KG1 (cell line): ENCODE data around the gene TMED1.
"Not testable (repeated sequence)": the region's sequence is repeated elsewhere in the genome, so short reads cannot be mapped to it uniquely, and the experiment has no call there.

ENCODE experiments used
- DNase-seq: peaks from one replicate; lab custom pipeline; 2025; lab: John Stamatoyannopoulos, UW

TMED1 gene, protein sequence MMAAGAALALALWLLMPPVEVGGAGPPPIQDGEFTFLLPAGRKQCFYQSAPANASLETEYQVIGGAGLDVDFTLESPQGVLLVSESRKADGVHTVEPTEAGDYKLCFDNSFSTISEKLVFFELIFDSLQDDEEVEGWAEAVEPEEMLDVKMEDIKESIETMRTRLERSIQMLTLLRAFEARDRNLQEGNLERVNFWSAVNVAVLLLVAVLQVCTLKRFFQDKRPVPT

DNA sequence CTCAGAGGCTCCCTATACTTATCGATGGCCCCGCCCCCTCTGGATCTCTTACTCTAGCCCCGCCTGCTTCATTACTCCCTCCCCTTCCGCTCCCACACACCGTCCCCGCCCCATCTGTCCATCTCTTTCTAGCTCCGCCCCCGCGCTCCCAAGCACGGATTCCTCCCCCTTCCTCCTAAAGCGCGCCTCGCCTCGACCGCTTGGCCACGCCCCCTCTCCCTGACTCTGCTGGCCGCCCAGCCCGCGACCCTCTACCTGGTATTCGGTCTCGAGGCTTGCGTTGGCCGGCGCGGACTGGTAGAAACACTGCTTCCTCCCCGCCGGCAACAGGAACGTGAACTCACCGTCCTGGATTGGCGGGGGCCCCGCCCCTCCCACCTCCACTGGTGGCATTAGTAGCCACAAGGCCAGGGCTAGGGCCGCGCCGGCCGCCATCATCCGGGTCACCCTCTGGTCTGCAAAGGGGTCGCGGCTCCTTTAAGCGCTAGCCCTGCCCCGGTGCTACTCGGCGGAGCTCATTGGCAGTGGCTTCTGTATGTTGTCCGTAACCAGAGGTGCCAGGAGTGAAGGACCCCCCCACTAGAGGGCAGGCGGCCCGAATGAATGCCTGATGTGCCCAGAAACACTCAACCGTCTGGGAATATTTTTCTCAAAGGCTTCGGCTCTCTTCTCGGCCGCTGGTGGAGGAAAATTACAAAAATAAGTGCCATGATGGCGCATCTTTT is at the start of gene TMED1:
TMED1 (minus strand) TSS at position 459 of the 725 bp plus-strand sequence; CDS start at position 438, 21 bp downstream.
- peak; percentile 96 for DNase-seq

DNA sequence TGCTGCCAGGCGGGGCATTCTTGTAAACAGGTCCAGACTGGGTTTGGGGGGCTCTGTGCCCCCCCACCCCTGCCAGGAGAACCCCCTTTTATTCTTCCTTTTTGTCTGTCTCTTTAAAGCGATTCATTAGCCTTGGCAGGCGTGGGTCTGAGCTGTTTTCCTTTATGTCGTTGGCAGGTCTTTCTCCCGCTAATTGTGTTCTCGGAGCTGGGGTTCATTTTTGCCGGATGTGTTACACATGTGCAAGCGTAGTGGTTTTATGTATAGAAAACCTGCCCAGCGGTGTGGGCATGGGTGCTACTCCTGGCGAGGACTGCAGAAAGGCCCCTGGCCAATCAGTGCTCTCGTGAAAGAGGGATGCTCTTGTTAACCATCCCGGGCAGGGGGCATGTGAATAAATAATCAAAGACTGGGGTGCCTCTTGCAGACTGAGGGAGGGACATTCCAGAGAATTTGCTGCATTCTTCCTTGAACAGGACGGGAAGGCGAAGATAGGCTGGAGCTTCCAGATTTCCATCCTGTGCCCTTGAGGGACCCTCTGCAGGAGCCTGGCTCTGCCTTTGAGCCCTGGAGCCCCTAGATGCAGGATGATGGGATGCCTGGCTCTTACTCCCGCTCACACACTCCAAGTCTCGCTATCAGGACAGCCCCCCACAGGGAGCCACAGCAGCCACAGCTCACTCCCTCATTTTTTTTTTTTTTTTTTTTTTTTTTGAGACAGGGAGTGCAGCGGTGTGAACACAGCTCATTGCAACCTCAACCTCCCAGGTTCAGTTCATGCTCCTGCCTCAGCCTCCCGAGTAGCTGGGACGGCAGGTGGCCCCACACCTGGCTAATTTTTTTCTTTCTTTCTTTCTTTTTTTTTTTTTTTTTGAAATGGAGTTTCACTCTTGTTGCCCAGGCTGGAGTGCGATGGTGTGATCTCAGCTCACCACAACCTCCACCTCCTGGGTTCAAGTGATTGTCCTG is 49.5 kb upstream of the TMED1 start:
- no peak for DNase-seq

DNA sequence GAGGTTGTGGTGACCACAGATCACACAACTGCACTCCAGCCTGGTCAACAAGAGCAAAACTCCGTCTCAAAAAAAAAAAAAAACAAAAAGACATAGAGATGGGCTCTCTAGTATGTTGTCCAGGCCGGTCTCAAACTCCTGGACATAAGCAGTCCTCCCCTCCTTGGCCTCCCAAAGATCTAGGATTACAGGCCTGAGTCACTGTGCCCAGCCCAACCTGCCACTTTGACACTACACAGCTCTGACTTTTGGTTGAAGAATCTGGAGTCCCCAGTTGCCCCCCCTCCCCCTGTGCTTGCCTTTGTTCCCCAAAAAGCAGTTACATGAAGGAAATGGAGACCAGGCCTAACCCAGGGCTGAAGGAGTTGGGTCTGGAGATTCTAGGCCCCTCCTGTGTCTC is 48.3 kb upstream of the TMED1 start:
- DNase-seq, result no peak

DNA sequence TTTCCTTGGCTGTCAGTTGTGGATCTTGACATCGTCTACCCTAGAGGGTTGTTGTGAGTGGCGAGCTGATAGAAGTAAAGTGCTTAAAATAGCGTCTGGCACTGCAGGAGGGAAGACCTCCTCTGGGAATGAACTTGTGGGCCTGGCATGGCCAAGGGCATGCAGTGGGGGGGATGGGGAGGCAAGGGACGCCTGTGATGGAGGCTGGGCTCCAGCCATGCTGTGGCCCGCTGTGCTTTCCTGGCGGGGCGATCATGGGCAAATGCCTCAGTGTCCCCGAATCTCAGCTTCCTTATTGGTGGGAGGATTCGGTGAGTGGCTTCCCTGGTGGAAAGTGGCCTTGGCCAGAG is 46.1 kb upstream of the TMED1 start:
- no peak for DNase-seq

DNA sequence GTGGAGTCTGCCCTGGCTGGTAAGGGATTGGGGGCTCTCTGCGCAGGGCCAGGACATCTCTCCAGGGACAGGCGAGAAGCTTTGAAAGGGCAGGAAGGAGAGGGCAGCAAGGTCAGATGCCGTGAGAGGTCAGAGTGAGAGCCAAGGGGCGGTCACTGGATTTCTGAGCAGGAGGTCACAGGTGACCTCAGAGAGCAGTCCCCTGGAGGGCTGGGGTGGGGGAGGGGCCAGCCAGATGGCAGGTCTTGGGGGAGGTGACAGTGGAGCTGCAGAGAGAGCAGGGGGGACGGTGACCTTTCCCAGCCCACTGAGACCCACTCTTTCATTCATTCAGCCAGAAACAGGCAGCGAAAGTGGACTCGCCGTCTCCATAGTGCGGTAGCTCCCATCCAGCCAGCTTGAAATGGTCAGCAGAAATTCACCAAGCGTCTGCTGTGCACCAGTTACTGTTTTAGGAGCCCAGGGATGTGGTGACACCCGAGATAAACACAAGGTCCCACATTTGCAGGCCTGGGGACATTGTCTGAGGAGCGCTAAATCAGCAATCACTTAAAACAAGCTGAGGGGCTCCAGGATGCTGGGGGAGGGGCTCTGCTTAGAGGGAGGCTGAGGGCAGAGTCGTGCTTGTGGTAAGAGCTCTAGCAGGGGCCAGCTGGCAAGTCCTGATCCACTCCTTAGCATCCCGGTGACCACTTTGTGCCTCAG is 45.5 kb upstream of the TMED1 start:
- DNase-seq, result no peak

DNA sequence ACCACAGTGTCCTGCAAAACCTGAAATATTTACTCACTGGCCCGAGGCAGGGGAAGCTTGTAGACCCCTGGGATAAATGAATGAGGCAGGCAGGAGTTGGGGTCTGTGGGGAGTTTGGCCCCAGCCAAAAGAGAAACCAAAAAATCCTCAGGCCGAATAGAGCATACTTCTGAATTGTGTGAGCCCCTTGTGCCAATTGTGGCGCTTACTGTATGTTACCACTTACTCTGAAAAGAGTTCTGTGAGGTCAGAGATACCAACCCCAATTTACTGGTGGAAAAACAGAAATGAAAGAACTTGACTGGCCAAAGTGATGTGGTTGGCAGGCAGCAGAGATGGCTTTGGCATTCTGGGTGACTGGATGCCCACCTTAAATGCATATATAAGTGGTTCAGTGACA is 42.2 kb upstream of the TMED1 start:
- DNase-seq, result no peak

DNA sequence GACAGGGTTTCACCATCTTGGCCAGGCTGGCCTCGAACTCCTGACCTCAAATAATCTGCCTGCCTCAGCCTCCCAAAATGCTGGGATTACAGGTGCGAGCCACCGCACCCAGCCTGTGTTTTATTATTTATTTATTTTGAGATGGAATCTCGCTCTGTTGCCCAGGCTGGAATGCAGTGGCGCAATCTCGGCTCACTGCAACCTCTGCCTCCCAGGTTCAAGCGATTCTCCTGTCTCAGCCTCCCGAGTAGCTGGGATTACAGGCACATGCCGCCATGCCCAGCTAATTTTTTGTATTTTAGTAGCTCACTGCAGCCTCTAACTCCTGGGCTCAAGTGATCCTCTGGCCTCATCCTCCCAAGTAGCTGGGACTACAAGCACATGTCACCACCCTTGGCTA is 41.6 kb upstream of the TMED1 start:
- DNase-seq, result not testable (repeated sequence)

DNA sequence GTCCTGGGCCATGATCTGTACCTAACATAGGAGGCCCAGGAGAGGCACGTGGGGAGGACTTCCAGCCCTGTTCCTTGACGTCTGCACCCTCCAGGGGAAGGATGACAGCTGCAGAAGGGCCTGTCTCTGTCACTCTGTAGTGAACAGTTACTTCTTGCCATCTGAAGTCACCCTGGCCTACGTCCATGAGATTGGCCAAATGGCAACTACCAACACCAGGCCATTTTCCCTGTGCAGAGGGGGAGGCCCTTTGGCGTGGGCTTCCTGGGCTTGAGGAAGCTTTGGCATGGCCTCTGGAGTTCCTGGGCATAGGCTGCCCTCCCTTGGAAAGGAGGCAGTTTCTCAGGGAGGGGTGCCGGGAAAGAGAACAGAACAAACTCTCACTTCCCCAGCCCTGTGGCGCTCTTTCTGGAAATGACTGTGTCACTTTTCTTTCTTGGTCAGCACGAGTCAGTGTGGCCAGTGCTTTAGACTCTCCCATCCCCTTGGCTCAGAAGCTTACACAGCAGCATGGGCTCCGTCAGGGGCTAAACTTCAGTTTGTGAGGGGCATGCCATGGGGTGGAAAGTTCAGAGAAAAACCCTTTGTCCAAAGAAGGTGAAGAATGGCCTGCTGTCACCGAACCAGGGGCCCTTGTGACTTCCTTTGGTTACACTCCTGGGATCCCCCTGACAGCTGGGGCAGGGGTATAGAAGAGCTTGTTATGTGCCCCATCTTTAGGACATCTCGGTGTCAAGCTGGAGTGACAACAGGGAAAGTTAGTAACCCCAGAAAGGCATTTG is 40.6 kb upstream of the TMED1 start:
- DNase-seq, result no peak

DNA sequence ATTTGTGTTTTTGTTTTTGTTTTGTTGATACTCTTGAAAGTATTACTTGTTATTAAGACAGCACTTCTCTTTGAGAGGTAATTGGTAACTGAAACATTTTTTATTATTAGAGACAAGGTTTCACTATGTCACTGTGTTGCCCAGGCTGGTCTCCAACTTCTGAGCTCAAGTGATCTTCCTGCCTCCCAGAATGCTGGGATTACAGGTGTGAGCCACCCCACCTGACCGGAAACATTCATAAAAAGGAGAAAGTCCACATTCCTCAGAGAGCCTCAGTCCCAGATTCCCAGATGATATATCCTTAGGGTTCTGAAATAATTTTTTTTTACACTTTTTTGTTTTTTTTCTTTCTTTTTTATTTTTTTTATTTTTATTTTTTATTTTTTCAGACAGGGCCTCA is 38.0 kb upstream of the TMED1 start:
- no peak for DNase-seq

DNA sequence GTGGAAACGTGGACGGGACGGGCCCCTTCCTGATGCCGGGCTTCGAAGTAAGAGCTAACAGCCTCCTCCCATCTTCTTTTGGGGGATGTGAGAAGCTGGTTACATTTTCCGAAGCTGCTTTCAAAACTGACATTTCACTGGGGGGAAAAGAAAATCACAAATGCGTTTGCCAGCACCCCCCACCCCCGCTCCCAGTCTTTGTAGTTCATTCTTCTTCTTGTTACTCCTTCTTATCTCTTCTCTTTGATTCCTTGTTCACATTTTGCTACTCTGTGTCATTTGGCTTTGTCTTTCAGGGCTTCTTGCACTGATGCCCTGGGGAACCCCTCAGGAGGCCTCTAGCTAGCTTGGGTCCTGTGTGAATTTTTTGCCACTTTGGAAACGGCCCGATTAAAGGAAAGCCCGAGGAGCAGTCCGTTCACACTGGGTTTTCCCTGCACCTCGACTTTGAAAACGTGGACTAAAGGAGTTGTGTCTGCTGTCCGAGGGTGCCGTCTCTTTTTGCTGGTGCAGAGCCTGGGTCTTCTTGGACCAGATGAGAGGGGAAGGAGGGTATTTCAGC is 36.6 kb upstream of the TMED1 start:
- DNase-seq, result no peak

DNA sequence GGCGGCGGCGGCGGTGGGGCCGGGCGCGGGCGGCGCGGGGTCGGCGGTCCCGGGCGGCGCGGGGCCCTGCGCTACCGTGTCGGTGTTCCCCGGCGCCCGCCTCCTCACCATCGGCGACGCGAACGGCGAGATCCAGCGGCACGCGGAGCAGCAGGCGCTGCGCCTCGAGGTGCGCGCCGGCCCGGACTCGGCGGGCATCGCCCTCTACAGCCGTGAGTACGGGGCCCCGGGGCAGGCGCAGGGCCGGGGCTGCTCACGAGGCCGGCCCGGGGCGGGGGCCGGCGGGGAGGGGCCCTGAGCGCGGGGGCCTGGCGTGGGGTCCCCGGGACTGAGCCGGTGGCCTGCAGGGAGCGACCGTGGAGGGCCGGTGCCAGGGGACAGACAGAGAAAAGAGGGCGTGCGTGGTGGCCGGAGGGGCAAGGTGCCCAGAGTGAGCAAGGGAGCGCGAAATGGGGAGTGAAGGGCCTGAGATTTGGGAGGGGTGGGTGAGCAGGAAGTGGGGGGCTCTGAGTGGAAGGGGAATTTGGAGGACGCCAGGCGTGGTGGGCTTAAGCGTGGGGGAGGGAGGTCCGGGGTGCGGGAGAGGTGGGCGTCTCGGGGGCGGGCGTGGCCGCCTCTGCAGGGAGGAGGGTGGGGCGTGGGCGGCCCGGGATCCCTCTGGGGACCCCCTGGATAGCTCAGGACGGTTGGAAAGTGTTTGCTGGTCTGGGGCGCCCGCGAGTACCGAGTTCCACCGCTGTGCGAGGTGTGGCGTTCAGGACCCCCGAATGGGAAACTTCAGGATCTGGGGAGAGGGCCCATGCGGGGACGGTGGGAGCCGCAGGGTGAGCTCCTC is 35.9 kb upstream of the TMED1 start:
- no peak for DNase-seq

DNA sequence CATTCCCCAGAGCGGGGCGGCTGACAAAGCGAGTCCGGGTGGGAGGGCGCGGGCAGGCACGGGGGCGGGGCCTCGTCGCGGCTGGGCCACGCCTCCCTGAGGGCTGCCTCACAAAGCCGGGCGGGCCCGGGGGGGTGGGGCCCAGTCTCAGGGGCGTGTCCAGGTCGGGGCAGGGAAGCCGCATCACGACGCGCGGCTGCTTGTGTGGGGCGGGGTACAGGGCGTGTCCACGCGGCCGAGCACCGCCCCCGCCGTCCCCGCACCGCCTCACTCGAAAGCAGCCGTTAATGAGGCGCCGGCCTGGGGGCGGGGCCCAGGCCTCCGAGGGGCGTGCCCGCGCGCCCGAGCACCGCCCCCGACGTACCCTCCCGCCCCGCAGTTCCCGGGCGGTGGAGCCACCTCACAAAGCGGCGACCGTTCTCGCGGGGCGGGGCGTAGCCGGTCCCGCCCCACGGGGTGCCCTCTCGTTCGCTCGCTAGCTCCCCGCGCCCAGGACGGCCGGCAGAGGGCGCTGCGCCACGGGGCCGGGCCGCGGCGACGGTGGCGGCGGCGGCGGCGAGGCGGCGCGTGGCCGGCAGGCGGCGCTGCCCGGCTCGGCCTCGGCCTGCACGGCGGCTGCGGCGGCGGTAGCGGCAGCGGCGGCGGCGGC is 35.1 kb upstream of the TMED1 start, which contains the start of gene CARM1:
CARM1 (plus strand) TSS at position 599 of the 649 bp plus-strand sequence. CDS start 150 bp downstream, outside the sequence.
- peak; percentile 99 for DNase-seq

DNA sequence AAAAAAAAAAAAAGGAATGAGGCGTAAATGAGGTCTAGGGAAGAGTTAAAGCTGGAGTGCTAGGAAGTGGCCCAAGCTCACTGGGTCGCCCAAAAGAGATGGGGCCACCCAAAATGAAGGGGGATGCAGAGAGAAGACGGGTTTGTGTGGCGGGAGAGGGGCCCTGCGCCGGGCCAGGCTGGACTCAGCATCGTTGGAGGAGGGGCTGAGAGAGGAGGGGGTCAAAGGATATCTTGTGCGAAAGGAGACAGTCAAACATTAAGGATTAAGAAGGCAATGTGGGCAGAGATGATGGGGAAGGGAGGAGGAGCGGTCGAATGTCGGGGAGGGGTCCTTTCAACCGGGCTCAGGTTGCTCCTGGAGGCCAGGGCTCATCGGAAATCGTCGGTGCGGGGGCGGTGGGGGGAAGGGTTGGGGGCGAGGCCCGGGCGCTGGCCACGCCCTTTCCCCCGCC is 34.5 kb upstream of the TMED1 start:
- no peak for DNase-seq

DNA sequence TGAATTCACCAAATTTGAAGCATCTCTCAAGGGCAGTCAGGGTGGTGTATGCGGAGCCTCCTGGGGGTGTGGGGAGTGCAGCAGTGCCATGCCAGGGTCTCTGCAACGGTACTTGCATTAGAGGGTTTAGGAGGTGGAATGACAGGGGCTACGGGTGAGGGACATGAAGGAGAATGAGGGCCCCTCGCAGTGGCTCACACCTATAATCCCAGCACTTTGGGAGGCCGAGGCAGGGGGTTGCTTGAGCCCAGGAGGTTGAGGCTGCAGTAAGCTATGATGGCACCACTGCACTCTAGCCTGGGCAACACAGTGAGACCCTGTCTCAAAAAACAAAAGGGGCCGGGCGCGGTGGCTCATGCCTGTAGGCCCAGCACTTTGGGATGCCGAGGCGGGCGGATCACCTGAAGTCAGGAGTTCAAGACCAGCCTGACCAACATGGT is 33.9 kb upstream of the TMED1 start:
- not testable (repeated sequence) for DNase-seq

DNA sequence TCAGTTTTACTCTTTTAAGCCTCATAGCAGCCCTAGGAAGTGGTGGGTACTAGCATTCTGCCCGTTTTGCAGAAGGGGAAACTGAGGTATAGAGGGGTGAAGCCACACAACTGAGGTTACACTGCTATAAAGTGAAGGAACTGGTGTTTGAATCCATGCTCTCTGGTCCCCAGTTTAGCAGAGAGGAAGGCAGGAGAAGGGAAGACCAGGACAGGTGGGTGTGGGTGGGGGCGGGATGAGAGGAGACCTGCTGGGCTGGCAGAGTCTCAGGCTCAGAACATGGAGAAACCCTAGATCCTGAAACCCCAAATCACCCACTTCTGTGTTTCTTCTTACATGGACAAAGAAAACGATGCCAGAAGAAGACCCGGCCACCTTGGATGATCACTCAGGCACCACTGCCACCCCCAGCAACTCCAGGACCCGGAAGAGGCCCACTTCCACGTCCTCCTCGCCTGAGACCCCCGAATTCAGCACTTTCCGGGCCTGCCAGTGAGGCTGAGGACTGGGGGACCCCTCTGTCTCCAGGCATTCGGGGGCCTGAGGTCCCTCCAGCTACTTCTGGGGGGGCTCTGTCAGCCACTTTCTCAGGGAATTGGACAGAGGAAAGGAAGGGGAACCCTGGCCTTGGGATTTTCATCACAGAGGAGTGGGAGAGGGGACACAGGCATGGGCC is 33.0 kb upstream of the TMED1 start:
- no peak for DNase-seq

DNA sequence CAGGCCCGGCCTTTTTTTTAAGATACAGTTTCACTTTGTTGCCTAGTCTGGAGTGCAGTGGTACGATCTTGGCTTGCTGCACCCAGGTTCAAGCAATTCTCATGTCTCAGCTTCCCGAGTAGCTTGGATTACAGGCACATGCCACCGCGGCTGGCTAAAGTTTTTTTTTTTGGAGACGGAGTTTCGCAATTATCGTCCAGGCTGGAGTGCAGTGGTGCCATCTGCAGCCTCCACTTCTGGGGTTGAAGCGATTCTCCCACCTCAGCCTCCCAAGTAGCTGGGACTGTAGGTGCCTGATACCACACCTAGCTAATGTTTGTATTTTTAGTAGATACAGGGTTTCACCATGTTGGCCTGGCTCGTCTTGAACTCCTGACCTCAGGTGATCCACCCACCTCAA is 30.5 kb upstream of the TMED1 start:
- no peak for DNase-seq

DNA sequence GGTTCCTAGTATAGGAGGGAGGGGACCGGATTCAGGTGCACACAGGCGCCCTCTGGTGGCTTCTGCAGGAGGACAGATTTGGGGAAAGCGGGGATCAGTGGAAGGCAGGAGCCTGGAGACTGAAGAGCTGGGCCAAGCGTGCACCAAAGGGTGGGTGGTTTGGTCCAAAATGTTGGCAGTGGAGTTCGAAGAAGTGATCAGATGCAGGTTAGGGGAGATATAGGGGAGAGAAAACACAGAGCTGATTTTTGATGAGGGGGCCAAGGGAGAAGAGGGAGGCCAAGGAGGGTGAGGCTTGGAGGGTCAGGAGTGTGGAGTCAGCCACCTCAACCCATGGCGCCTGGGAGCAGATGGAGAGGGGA is 28.5 kb upstream of the TMED1 start:
- DNase-seq, result no peak

DNA sequence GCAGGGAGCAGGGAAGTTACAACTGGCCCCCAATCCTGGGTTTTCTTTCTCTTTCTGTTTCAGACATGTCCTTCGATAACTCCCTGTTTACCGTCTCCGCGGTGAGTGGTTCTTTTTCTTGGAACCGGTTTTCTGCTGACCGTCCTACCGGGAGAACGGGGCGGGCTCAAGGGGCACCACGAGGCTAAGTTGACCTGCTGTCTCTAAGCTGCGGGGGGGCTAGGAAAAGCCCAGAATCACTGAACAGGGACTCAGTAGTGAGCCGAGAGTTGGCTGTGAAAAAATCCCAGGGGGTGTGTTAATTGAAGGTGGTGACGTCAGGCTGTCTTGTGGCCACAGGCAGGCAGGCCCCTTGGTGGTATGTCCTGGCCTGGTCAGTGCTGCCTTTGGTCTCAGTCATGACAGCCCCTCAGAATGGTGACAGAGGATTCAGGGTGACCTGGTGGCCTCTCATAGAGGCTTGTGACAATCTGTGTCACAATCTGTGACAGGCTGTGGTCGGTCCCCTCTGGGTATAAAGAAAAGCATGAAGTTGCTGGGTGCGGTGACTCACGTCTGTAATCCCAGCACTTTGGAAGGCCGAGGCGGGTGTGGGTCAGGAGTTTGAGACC is 27.2 kb upstream of the TMED1 start:
- no peak for DNase-seq
